ENCODE data around the gene ABI1. TPM values are rescaled to one million over a fixed set of nuclear protein-coding genes. Genes with fewer than 3 reads are reported as not detected.

Gene ABI1
- total RNA-seq, 2 experiments from 2014 or later = 62.4 to 76.9 TPM

- intact Hi-C loops (cut with micrococcal nuclease; ENCODE audit: unreplicated experiment) = loop anchor here (2.0 to 5.0 kb wide), 2 partner anchors 120 to 392 kb away; no protein-coding TSS in a partner anchor
- Histone ChIP-seq H3K4me1 (ENCODE audit: insufficient read depth, low read length, poor library complexity, severe bottlenecking) (peaks cover 11% of the 10 kb centered on the region), H3K27ac (ENCODE audit: low read depth, low read length, poor library complexity, severe bottlenecking) (no peak overlapping the region), H3K4me2 (ENCODE audit: low read length) (no peak overlapping the region), H2AFZ (ENCODE audit: low read length) (no peak overlapping the region), H4K20me1 (ENCODE audit: insufficient read depth, low read length) (no peaks in the 10 kb centered on the region), H3K9me3 (ENCODE audit: low read length) (no peaks in the 10 kb centered on the region), H3K79me2 (ENCODE audit: insufficient read depth, low read depth, low read length) (no peaks in the 10 kb centered on the region), H3K36me3 (ENCODE audit: insufficient read depth, low read length) (peaks cover 92% of the 10 kb centered on the region), H3K9me2 (ENCODE audit: insufficient read depth, low read length) (no peaks in the 10 kb centered on the region), H3K4me3 (ENCODE audit: low read depth, low read length, poor library complexity, severe bottlenecking) (no peak overlapping the region)
- ChIA-PET POLR2A (interaction anchor here (0.9 to 1.7 kb wide), 3 partner anchors 149 to 403 kb away, joined by 3 to 9 read pairs (median 3); no protein-coding TSS in a partner anchor), CTCF (ENCODE audit: unreplicated experiment) (interaction anchor here (1.6 to 2.1 kb wide), 2 partner anchors 134 to 155 kb away, joined by 9 to 10 read pairs; no protein-coding TSS in a partner anchor)
- no TSS peak for BruUV-seq (replicated peaks)
- no peak for TF ChIP-seq CTCF (conservative IDR thresholded peaks at IDR 0.05; ENCODE audit: low read length)
- no peak for TF ChIP-seq EZH2phosphoT487 (IDR thresholded peaks at IDR 0.05; ENCODE audit: borderline replicate concordance, low read depth, low read length)
- DNase-seq (ENCODE audit: low spot score) = no peak
These were observed 133.8 kb downstream of the ABI1 start for GRCh38 chr10:26727005-26727404.

GRCh38 chr10:26725837-26726727, 134.7 kb downstream of the ABI1 start:
- ChIA-PET CTCF (ENCODE audit: unreplicated experiment) (interaction anchor here (0.9 to 2.1 kb wide), 4 partner anchors 135 to 156 kb away, joined by 3 to 10 read pairs (median 6); no protein-coding TSS in a partner anchor), POLR2A (interaction anchor here (0.5 to 1.7 kb wide), 10 partner anchors 33 to 431 kb away, joined by 3 to 9 read pairs (median 4); partner anchors contain the start of gene ABI1)
- no TSS peak for BruUV-seq (replicated peaks)
- H4K20me1 ChIP-seq (ENCODE audit: insufficient read depth, low read length) = no peaks in the 10 kb centered on the region
- no peaks in the 10 kb centered on the region for H3K9me3 ChIP-seq (ENCODE audit: low read length)
- H3K4me2 ChIP-seq (ENCODE audit: low read length) = no peak overlapping the region
- H3K79me2 ChIP-seq (ENCODE audit: insufficient read depth, low read depth, low read length) = no peaks in the 10 kb centered on the region
- no peak overlapping the region for H3K4me3 ChIP-seq (ENCODE audit: low read depth, low read length, poor library complexity, severe bottlenecking)
- peaks cover 3% of the 10 kb centered on the region for H3K4me1 ChIP-seq (ENCODE audit: insufficient read depth, low read length, poor library complexity, severe bottlenecking)
- peaks cover 93% of the 10 kb centered on the region for H3K36me3 ChIP-seq (ENCODE audit: insufficient read depth, low read length)
- DNase-seq (ENCODE audit: low spot score) = peak; percentile 73
- TF ChIP-seq CTCF (conservative IDR thresholded peaks at IDR 0.05; ENCODE audit: low read length) (peak; percentile 99), EZH2phosphoT487 (IDR thresholded peaks at IDR 0.05; ENCODE audit: borderline replicate concordance, low read depth, low read length) (no peak)
- H2AFZ ChIP-seq (ENCODE audit: low read length) = no peak overlapping the region
- intact Hi-C loops (cut with micrococcal nuclease; ENCODE audit: unreplicated experiment) = loop anchor here (1.0 to 5.0 kb wide), 4 partner anchors 119 to 391 kb away; no protein-coding TSS in a partner anchor
- H3K27ac ChIP-seq (ENCODE audit: low read depth, low read length, poor library complexity, severe bottlenecking) = no peak overlapping the region
- no peaks in the 10 kb centered on the region for H3K9me2 ChIP-seq (ENCODE audit: insufficient read depth, low read length)

Data from OCI-LY7 (cell line).